Lower leg skin (tissue), 4 donors: ENCODE measurements around the gene CD8B. TPM values are rescaled to one million over a fixed set of nuclear protein-coding genes. Genes with fewer than 3 reads are reported as not detected.

Experiments used
- DNase-seq, 2 donors: peaks; one replicate each; pipeline ENCODE4 v3.0.0-alpha.2; 2019; ENCODE audit warnings: low spot score in 2 of 2
- H3K4me3 ChIP-seq: fragments of 200-600 bp; sonication (generic); 2 replicates; pipeline ENCODE4 v1.5.1; 2017; ENCODE audit warnings: mild to moderate bottlenecking, low read depth; ENCODE audit not compliant: poor library complexity, severe bottlenecking
- POLR2A ChIP-seq, 2 donors: fragments of 450-650 bp; IDR thresholded peaks; one replicate each; pipeline ENCODE4 v1.6.1; 2016 to 2017; ENCODE audit warnings: antibody characterized with exemption in 2 of 2, mild to moderate bottlenecking in 1 of 2, moderate library complexity in 1 of 2
- WGBS, 2 donors: methylation state at CpG; one replicate each; pipeline ENCODE4 v1.1.5; 2018; 5-methylcytosine and 5-hydroxymethylcytosine counted together
- intact Hi-C: fragments of 100-400 bp; cut with DNase I; formaldehyde crosslinking; loops from one replicate; pipeline ENCODE4 v1.15.0; 2023; ENCODE audit warnings: low total_unique reads
- total RNA-seq, 4 donors: library from RNA; depleted of rRNA; stranded (reverse); fragments of >200 nt; gene quantifications; one replicate each; pipeline ENCODE4 v1.1.0, GENCODE V29; 2016
- TF ChIP-seq, protein P1 (sequence below), 3 donors: fragments of 450-650 bp; IDR thresholded peaks; one replicate each; pipeline ENCODE4 v1.5.1; 2016; ENCODE audit warnings: antibody characterized with exemption in 3 of 3, mild to moderate bottlenecking in 3 of 3, moderate library complexity in 2 of 3

The CD8B gene
- total RNA-seq, 4 donors from 2014 or later: 0.76 to 2.4 (median 1.2) TPM; not detected in 1

DNA sequence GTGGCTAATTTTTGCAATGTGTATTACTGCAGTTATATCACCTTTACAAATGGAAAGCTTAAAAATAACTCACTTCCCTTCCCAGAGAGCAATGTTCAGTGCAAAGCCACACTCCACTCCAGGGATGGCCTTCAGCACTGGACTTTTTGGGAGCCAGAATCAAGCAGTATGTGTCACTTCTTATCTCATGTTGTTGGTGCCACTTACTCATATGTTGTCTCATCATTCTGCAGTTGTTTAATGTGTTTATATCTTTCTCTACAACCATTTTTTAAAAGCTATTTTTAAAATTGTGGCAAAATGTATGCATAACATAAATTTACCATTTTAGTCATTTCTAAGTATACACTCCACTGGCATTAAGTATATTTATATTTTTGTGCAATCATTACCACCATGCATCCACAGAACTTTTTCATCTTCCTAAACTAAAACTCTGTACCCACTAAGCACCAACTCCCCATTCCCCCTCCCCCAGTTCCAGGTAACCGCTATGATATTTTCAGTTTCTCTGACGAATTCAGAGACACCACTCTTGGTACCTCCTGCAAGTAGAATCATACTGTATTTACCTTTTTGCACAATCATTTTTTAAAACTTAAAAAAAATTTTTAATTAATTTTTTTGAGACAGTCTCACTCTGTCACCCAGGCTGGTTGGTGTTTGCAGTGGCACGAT is 38.9 kb downstream of the CD8B start:
- TF ChIP-seq POLR2A (IDR thresholded peaks at IDR 0.05): no peak
- TF ChIP-seq, protein P1, sequence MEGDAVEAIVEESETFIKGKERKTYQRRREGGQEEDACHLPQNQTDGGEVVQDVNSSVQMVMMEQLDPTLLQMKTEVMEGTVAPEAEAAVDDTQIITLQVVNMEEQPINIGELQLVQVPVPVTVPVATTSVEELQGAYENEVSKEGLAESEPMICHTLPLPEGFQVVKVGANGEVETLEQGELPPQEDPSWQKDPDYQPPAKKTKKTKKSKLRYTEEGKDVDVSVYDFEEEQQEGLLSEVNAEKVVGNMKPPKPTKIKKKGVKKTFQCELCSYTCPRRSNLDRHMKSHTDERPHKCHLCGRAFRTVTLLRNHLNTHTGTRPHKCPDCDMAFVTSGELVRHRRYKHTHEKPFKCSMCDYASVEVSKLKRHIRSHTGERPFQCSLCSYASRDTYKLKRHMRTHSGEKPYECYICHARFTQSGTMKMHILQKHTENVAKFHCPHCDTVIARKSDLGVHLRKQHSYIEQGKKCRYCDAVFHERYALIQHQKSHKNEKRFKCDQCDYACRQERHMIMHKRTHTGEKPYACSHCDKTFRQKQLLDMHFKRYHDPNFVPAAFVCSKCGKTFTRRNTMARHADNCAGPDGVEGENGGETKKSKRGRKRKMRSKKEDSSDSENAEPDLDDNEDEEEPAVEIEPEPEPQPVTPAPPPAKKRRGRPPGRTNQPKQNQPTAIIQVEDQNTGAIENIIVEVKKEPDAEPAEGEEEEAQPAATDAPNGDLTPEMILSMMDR (IDR thresholded peaks at IDR 0.05): no peak
- DNase-seq: no peak
- 70 to 96% methylated on average over 3 of the region's 3 CpGs for WGBS, 2 donors
- no peak overlapping the region for H3K4me3 ChIP-seq
- intact Hi-C loops: no loop called here

GRCh38 chr2:86821842-86822241 is 39.8 kb downstream of the CD8B start:
- no peak overlapping the region for H3K4me3 ChIP-seq
- DNase-seq: no peak
- intact Hi-C loops: no loop called here
- 44 to 55% methylated on average over 6 of the region's 6 CpGs for WGBS, 2 donors
- TF ChIP-seq, protein P1 (IDR thresholded peaks at IDR 0.05): no peak
- TF ChIP-seq POLR2A (IDR thresholded peaks at IDR 0.05): no peak

GRCh38 chr2:86821306-86821705 is 40.4 kb downstream of the CD8B start:
- no peak for TF ChIP-seq POLR2A (IDR thresholded peaks at IDR 0.05)
- TF ChIP-seq, protein P1 (IDR thresholded peaks at IDR 0.05): no peak
- H3K4me3 ChIP-seq: no peak overlapping the region
- DNase-seq: no peak
- intact Hi-C loops: no loop called here
- 89 to 95% methylated on average over 13 of the region's 13 CpGs for WGBS, 2 donors

- WGBS, 2 donors: 86 to 88% methylated on average over 2 of the region's 2 CpGs
- intact Hi-C loops: no loop called here
- TF ChIP-seq, protein P1 (IDR thresholded peaks at IDR 0.05): no peak
- no peak for TF ChIP-seq POLR2A (IDR thresholded peaks at IDR 0.05)
- H3K4me3 ChIP-seq: no peak overlapping the region
- DNase-seq: no peak
Observed at GRCh38 chr2:86818957-86819356, 42.7 kb downstream of the CD8B start.

DNA sequence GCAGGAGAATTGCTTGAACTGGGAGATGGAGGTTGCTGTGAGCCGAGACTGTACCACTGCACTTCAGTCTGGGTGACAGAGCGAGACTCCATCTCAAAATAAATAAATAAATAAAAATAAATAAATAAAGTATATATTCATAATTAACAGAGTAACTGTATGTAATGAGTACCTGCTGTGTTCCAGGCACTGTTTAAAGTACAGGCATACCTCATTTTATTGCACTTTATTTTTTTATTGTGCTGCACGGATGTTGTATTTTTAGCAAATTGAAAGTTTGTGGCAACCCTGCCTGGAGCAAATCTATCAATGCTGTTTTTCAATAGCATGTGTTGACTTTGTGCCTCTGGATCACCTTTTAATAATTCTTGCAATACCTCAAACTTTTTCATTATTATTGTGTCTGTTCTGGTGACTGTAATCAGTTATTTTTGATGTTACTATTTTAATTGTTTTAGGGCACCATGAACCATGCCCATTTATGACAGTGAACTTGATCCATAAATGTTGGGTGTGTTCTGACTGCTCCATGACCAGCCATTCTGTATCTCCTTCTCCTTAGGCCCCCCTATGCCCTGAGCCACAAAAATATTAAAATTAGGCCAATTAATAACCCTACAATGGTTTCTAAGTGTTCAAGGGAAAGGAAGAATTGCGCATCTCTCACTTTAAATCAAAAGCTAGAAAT is 43.4 kb downstream of the CD8B start:
- no peak overlapping the region for H3K4me3 ChIP-seq
- TF ChIP-seq POLR2A (IDR thresholded peaks at IDR 0.05): no peak
- TF ChIP-seq, protein P1 (IDR thresholded peaks at IDR 0.05): no peak
- WGBS, 2 donors: 86 to 87% methylated on average over 4 of the region's 4 CpGs
- intact Hi-C loops: no loop called here
- no peak for DNase-seq
